ENCODE results near the gene JAK2. TPM values are rescaled to one million over a fixed set of nuclear protein-coding genes. Genes with fewer than 3 reads are reported as not detected.

Gene JAK2
- 10 to 100 TPM; 28.4 to 29.0 TPM for total RNA-seq

DNA sequence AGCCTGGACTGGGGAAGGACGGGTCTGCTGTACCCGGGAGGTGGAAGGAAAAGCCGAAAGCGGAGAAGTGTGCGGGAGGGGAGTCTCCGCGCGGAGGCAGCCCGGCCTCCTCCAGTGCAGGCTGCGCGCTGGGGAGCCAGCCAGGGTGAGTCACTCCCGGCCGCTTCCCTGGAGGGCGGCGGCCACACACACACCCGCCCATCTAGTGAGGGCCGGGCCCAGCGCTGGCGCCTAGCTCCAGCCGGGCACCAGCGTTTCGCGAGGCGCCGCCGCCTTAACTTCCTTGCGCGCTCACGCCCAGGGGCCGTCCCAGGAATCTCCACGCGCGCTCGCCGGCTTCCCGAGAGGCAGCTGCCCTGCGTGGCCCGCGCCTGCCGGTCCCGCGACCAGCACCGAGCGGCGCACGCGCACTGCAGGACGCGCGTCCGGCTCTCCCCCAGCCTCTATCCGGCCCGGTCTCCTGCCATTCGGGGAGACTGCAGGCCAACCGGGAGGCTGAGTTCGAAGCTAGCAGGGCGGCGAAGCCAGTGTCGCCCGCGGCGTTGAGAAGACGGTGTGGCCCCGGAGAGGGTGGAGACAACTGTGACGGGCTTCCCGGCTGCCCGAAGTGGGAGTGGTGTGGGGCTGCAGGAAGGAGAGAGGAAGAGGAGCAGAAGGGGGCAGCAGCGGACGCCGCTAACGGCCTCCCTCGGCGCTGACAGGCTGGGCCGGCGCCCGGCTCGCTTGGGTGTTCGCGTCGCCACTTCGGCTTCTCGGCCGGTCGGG lies at the start of gene JAK2:
Gene JAK2 (plus strand): TSS at position 652 of the 765 bp plus-strand sequence. CDS start 36,716 bp downstream, outside the sequence.
- DNase-seq, result peak; percentile 90
- CTCF ChIA-PET, result interaction anchor here (0.9 to 12.1 kb wide), 8 partner anchors 10 to 226 kb away, joined by 3 to 149 read pairs (median 4); partner anchors contain the start of gene RCL1
- intact Hi-C loops (cut with micrococcal nuclease), result loop anchor here (5.0 kb wide), 3 partner anchors 153 to 452 kb away; partner anchors contain the start of genes CDC37L1 and PLGRKT
- Mint-ChIP-seq H3K27ac (peak within 1 kb of the TSS; percentile 91), H3K4me1 (ENCODE audit: low read depth) (peaks cover 42% of the 10 kb centered on the region), H3K27me3 (no peaks in the 10 kb centered on the region), H3K9me3 (no peaks in the 10 kb centered on the region), H3K4me3 (no peak within 1 kb of the TSS), H3K36me3 (ENCODE audit: low read depth) (peaks cover 10% of the 10 kb centered on the region)
- ATAC-seq, result peak; percentile 83
- TF ChIP-seq, protein P1, sequence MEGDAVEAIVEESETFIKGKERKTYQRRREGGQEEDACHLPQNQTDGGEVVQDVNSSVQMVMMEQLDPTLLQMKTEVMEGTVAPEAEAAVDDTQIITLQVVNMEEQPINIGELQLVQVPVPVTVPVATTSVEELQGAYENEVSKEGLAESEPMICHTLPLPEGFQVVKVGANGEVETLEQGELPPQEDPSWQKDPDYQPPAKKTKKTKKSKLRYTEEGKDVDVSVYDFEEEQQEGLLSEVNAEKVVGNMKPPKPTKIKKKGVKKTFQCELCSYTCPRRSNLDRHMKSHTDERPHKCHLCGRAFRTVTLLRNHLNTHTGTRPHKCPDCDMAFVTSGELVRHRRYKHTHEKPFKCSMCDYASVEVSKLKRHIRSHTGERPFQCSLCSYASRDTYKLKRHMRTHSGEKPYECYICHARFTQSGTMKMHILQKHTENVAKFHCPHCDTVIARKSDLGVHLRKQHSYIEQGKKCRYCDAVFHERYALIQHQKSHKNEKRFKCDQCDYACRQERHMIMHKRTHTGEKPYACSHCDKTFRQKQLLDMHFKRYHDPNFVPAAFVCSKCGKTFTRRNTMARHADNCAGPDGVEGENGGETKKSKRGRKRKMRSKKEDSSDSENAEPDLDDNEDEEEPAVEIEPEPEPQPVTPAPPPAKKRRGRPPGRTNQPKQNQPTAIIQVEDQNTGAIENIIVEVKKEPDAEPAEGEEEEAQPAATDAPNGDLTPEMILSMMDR (IDR thresholded peaks at IDR 0.05), result peak; percentile 28
- POLR2A ChIA-PET, result interaction anchor here (0.6 to 3.8 kb wide), 14 partner anchors 9 to 223 kb away, joined by 3 to 26 read pairs (median 4); partner anchors contain the start of gene RCL1

- POLR2A ChIA-PET, result interaction anchor here (0.8 to 4.0 kb wide), 5 partner anchors 12 to 49 kb away, joined by 3 to 21 read pairs (median 5); partner anchors contain the start of gene JAK2
- peaks cover 2% of the 10 kb centered on the region for H3K9me3 Mint-ChIP-seq
- H3K4me3 Mint-ChIP-seq, result peak overlapping the region; percentile 34
- H3K4me1 Mint-ChIP-seq (ENCODE audit: low read depth), result peaks cover 57% of the 10 kb centered on the region
- intact Hi-C loops (cut with micrococcal nuclease), result loop anchor here (2.0 to 10.0 kb wide), 2 partner anchors 35 to 519 kb away; partner anchors contain the start of gene CD274
- ATAC-seq, result peak; percentile 46
- H3K27me3 Mint-ChIP-seq, result no peaks in the 10 kb centered on the region
- H3K27ac Mint-ChIP-seq, result peak overlapping the region; percentile 90
- DNase-seq, result no peak
- H3K36me3 Mint-ChIP-seq (ENCODE audit: low read depth), result peaks cover 1% of the 10 kb centered on the region
- TF ChIP-seq, protein P1 (IDR thresholded peaks at IDR 0.05), result no peak
- CTCF ChIA-PET, result interaction anchor here (0.6 to 1.7 kb wide), 3 partner anchors 46 to 177 kb away, joined by 3 to 8 read pairs (median 3); no protein-coding TSS in a partner anchor
These were observed 48.8 kb upstream of the JAK2 start for GRCh38 chr9:4936277-4936676.

- intact Hi-C loops (cut with micrococcal nuclease), result loop anchor here (2.0 to 10.0 kb wide), 2 partner anchors 34 to 518 kb away; partner anchors contain the start of gene CD274
- Mint-ChIP-seq H3K4me1 (ENCODE audit: low read depth) (peaks cover 59% of the 10 kb centered on the region), H3K27ac (peak overlapping the region; percentile 94), H3K36me3 (ENCODE audit: low read depth) (peaks cover under 1% of the 10 kb centered on the region), H3K9me3 (peaks cover 2% of the 10 kb centered on the region), H3K27me3 (no peaks in the 10 kb centered on the region), H3K4me3 (peak overlapping the region; percentile 57)
- POLR2A ChIA-PET, result interaction anchor here (0.8 to 4.0 kb wide), 5 partner anchors 12 to 48 kb away, joined by 3 to 21 read pairs (median 5); partner anchors contain the start of gene JAK2
- peak; percentile 69 for ATAC-seq
- CTCF ChIA-PET, result interaction anchor here (0.8 to 1.7 kb wide), 2 partner anchors 46 to 51 kb away, joined by 3 to 8 read pairs; no protein-coding TSS in a partner anchor
- DNase-seq, result peak; percentile 45
- TF ChIP-seq, protein P1 (IDR thresholded peaks at IDR 0.05), result no peak
These were observed 48.2 kb upstream of the JAK2 start for GRCh38 chr9:4936823-4937222.

- POLR2A ChIA-PET, result interaction anchor here (0.9 to 4.0 kb wide), 3 partner anchors 33 to 48 kb away, joined by 3 to 21 read pairs (median 15); partner anchors contain the start of gene JAK2
- TF ChIP-seq, protein P1 (IDR thresholded peaks at IDR 0.05), result no peak
- CTCF ChIA-PET, result interaction anchor here (1.0 to 2.5 kb wide), 2 partner anchors 50 to 649 kb away, joined by 3 to 10 read pairs; no protein-coding TSS in a partner anchor
- ATAC-seq (peak; percentile 38), DNase-seq (peak; percentile 23)
- Mint-ChIP-seq H3K27me3 (no peaks in the 10 kb centered on the region), H3K4me1 (ENCODE audit: low read depth) (peaks cover 63% of the 10 kb centered on the region), H3K36me3 (ENCODE audit: low read depth) (no peaks in the 10 kb centered on the region), H3K4me3 (peak overlapping the region; percentile 57), H3K27ac (peak overlapping the region; percentile 94), H3K9me3 (peaks cover 2% of the 10 kb centered on the region)
- intact Hi-C loops (cut with micrococcal nuclease), result loop anchor here (2.0 to 10.0 kb wide), 2 partner anchors 33 to 517 kb away; partner anchors contain the start of gene CD274
These were observed 47.6 kb upstream of the JAK2 start for GRCh38 chr9:4937446-4937845.
